HG02759 (cell line): ENCODE data around the gene NLRP12.
"Not testable (repeated sequence)": the region's sequence is repeated elsewhere in the genome, so short reads cannot be mapped to it uniquely, and the experiment has no call there.

ENCODE experiments used
- ATAC-seq: cut with Tn5 transposase; IDR thresholded peaks from one replicate; pipeline ENCODE4 v1.9.1; 2021; ENCODE audit warnings: mild to moderate bottlenecking, moderate library complexity; ENCODE audit not compliant: unreplicated experiment

Gene NLRP12

DNA sequence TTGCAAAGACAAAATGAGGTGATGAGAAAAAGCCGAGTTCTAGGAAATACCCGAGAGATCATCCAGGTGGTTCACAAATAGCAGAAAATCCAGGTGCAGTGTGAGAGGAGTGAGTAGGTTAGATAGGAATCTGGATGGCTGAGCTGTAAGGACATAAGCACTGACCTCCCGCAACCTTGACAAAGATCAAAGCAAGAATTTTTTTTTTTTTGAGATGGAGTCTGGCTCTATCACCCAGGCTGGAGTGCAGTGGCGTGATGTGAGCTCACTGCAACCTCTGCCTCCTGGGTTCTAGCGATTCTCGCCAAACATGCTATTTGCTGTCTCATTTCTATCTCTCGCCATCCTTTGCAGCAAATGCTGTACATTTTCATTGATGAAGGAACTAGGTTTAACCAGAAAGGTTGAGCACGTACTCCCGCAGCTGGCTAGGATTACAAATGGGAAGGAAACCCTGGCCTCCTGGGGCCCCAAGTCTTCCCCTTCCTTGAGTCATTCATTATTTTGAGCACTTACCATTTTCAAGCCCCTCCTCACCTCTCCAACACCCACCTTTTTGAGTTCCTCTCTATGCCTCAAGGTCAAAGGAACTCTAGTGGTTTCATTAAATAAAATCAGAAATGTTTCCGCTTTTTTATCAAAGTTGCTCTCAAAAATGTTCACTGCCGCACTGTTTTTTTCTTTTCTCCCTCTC, 38.8 kb downstream of the NLRP12 start:
- no peak for ATAC-seq

DNA sequence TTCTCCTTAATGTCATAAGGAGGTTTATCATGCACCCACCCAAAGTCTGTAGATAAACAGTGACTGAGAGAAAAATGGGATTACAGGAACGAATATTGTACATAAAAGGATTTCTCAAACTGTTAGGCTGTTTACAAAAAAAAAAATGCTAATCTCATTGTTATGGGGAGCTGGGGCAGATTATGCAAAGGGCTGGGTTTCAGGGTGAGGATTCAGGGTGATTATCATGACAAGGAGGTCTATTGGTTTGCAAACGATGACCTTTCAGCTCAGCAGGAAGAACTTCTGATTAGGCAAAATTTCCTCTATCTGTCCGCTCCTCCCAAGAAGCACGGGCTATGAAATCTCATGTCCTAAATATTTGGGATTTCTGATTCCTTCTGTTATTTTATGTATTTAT, 41.4 kb downstream of the NLRP12 start:
- no peak for ATAC-seq

DNA sequence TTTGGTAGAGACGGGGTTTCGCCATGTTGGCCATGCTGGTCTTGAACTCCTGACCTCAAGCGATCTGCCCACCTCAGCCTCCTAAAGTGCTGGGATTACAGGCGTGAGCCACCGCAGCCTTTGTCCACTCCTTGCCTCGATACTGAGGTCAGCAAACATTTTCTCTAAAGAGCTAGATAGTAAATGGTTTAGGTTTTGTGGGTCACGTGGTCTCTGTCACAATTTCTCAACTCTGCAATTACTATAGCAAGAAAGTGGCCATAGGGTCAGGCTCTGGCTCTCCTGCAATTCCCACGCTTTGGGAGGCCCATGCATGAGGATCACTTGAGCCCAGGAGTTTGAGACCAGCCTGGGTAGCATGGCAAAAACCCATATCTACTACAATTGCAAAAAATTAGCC, 42.8 kb downstream of the NLRP12 start:
- not testable (repeated sequence) for ATAC-seq

DNA sequence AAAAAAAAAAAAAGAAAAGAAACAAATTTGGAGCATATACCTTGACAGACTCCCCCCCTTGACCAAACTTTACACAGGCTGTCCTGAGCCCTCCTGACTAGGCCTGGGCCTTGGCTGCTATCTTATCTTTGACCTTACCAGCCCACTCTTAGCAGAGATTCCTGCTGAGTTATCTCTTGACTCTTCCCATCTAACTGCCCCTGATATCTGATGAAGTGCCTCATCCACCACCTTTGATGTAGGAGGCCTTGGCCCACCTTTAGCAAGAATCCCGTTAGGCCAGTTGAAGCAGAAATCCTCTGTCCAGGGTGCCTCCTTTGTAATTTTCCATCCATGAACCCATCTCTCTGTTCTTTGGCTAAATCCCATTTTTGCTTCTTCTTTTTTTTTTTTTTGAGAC, 43.6 kb downstream of the NLRP12 start:
- ATAC-seq, result no peak

DNA sequence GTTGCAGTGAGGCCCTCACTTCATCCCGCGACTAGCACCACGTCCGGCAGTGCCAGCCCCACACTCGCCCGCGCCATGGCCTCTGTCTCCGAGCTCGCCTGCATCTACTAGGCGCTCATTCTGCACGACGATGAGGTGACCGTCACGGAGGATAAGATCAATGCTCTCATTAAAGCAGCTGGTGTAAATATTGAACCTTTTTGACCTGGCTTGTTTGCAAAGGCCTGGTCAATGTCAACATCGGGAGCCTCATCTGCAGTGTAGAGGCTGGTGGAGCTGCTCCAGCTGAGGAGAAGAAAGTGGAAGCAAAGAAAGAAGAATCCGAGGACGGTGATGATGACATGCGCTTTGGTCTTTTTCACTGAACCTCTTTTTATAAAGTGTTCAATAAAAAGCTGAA, 48.6 kb downstream of the NLRP12 start:
- no peak for ATAC-seq

DNA sequence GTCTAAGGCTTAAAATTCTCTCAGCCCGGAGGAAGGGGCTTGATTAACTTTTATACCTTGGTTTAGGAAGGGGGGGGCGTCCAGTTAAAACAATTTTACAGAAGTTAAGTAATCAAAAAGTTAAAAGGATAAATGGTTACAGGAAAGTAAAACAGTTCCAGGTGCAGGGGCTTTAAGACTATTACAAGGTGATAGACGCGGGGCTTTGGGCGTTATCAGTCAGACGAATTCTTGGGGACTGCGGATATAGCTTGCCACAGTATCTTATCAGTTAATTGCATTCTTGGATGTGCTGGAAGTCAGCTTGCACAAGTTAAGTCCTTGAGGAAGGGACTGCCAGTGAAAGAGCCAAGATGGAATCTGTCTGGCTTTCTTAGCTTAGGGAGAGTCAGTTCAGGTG, 49.6 kb downstream of the NLRP12 start:
- ATAC-seq, result not testable (repeated sequence)

DNA sequence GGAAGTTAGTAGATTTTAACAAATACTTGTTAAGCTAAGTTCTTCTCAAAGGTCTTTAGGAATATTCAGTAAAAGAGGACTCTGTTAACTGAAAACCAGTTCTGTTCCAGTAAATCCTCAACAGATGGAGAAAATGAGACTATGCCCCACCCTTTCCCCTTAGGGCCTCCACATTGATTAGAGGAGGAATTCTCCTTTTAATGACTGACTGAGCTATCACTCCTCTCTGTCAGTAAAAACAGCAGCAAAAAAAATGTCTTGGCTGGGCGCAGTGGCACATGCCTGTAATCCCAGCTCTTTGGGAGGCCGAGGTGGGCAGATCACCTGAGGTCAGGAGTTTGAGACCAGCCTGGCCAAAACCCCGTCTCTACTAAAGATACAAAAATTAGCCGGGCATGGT, 50.1 kb downstream of the NLRP12 start:
- no peak for ATAC-seq

DNA sequence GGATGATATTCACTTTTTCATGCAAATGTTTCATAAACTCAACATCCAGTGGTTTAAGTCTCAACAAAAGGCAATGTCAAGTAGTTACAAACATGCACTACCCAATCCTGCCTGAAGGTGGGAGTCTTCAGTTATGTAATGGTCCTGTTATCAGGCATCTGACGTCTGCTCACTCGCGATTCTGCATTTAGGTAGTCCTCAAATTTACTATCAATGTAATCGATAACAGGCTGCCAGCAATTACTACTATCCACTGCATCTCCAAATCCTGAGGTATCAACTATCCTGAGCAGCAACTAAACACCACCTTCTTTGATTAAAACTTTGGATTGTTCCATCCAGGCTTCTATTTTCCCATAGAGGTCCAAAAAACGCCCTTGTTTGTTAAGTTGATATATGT, 51.2 kb downstream of the NLRP12 start:
- ATAC-seq, result no peak

DNA sequence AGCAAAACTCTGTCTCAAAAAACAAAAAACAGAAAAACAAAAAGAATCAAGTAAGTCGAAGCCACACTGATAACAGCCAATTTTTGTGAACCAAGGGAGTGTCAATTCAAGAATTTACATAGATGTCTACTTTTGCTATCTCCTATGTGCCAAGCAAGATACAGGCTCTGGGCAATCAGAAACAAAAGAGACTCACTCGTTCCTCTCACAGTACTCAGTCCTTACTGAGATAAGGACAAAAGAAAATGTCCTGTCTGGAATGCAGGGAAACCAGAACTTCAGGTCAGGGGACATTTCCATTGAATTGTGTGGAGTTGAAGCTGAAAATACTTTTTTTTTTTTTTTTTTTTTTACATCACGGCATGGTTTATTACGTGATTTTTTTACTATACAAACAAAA, 53.0 kb downstream of the NLRP12 start:
- no peak for ATAC-seq

DNA sequence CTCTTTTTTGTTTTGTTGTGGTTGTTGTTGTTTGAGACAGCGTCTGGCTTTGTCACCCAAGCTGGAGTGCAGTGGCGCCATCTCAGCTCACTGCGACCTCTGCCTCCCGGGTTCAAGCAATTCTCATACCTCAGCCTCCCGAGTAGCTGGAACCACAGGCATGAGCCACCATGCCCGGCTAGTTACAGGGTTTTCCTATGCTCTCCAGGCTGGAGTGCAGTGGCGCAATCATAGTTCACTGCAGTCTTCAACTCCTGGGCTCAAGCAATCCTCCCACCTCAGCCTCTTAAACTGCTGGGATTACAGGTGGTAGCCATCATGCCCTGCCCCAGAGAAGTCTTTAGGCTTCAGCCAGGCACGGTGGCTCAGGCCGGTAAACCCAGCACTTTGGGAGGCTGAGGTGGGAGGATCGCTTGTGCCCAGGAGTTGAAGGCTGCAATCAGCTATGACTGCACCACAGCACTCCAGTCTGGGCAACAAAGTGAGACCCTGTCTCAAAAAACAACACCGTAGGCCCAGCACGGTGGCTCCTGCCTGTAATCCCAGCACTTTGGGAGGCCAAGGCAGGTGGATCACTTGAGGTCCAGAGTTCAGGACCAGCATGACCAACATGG, 54.3 kb downstream of the NLRP12 start:
- ATAC-seq, result not testable (repeated sequence)

DNA sequence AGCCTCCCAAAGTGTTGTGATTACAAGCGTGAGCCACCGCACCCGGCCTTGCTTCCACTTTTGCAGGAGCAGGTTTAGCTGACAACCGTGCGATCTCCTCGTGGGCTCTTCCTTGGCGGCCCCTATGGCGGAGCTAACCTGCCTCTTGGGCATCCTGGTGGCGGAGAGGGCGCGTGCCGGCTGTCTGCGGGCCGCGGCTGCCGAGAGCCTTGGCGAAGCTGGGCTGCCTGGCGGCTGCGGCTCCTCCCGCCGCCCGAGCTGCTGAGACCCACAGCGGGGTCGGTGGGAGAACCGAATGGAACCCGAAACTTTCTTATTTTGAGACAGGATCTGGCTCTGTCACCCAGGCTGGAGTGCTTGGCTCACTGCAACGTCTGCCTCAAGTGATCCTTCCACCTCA, 55.7 kb downstream of the NLRP12 start:
- ATAC-seq, result no peak

DNA sequence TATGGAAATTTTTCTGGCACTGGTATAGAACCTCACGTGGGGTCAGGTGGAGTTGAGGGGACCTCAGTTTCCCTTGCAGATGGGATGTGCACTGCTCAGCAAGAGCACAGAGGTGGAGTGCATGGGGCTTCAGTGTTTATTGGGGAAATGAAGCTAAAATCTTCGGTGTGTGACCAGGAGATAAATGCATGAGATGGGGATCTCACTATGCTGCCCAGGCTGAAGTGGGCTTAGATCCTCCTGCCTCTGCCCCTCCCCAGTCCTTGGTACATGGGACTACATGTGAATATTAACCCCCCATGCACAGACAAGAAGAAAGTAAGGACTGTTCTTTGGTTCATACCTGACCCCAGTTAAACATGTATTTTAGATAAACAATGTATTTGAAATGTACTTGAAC, 65.1 kb downstream of the NLRP12 start:
- not testable (repeated sequence) for ATAC-seq
